GM18873 (cell line): ENCODE measurements around the gene CAMK4.

Experiments
- ATAC-seq: cut with Tn5 transposase; IDR thresholded peaks from one replicate; pipeline ENCODE4 v1.9.1; 2021; ENCODE audit warnings: mild to moderate bottlenecking, moderate library complexity, moderate number of reproducible peaks; ENCODE audit not compliant: unreplicated experiment, low FRiP score

Gene CAMK4

DNA sequence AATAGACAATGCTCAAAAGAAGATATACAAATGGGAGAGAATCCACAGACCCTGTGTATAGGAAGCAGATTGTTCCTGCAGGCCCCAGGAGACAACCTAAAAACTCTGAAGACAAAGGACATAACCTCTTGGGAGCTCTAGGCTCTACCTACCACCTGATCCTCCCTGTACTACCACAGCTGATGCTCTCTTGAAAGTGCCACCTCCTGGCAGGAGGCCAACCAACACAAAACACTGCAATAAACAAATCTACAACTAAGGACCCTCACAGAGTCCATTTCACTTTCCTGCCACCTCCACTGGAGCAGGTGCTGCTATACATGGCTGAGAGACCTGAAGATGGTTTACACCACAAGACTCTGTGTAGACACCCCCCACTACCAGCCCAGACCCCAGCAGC is 239.1 kb downstream of the CAMK4 start:
- ATAC-seq, result no peak

DNA sequence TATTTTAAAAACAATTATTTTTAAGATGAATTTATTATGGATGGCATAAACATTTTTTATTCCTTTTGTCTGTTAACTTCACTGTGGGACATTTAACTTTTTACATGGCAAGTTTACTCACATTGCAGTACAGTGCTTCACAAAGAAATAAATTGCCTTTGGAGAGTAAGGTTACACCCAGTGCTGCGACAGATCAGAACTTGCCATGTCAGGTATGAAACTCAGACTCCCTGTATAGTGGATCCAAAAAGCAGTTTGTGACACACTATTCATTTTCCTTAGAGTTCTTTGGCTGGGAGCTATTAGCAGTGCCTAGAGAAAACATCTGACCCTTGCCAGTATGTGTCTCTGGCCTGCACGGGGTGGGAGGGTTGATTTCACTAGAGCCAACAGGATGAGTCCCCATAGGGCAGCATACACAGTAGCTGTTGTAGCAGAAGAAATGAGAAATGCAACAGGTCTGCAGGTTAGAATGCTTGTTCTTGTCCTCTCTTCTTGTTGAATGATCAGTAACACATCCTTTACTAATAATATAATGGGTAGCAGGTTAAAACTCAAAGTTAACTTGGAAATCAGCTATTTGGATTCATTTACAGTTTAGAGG is 245.2 kb downstream of the CAMK4 start:
- ATAC-seq, result no peak

DNA sequence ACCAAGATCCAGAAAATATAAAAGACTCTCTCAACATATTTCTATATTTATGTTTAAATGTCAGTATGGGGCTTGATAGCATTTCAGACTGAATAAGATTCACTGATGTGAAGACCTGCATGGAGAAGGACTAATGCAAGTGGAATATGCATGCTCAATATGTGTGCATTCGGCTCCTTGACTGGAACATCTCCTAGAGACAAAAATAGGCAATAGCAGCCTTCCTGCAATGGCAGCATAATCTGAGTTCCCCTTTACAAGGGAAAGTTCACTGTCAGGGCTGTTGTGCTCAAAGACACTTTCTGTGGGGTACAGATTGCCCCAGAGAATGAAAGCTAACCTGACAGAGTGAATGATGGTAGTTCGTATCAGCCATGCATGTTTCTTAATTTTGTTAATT is 245.7 kb downstream of the CAMK4 start:
- no peak for ATAC-seq

DNA sequence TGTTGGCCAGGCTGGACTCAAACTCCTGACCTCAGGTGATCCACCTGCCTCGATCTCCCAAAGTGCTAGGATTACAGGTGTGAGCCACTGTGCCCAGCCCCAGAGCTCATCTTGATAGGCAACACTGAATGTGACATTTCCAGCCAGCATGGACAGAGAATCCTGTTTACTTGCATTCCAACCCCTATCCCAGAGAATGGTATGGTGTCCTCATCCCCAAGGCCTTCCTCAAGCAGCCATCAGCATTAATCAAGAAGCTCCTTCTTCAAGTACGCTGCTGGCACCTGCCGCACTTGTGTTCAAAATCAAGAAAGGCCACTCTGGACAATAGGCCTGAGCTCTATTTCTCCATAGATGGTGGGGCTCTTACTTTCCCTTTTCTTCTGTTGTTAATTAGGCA is 247.9 kb downstream of the CAMK4 start:
- ATAC-seq, result no peak

DNA sequence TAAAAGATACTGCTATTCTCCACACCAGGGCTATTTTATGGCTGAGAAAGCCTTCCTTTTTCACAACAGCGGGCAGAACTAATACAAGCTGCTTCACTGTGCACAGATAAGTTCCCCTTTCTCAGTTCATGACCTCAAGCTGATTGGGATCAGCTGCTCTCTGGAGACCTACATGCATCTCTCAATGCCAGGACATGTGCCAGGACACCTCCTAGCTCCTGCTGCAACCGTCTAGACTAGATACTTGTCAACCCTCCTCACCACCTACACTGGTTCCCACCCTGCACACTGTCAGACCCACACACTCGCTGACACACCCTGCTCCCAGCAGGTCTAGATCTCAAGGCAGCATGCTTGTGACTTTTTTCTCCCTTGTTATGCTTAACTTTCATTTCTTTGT is 248.4 kb downstream of the CAMK4 start:
- no peak for ATAC-seq

DNA sequence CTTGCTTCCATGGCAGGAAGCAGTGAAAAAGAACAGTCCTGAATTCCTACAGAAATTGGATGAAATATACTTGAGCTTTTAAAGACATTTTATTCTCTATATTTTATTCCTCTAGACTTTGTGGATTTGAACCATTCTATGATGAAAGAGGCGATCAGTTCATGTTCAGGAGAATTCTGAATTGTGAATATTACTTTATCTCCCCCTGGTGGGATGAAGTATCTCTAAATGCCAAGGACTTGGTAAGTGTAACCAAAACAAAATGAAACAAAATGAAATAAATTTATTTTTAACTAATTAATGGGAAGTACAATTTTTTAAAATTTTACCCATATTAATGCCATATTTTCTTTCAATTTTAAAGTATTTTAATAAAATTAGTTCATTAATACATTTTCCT is 254.1 kb downstream of the CAMK4 start:
- ATAC-seq, result no peak

DNA sequence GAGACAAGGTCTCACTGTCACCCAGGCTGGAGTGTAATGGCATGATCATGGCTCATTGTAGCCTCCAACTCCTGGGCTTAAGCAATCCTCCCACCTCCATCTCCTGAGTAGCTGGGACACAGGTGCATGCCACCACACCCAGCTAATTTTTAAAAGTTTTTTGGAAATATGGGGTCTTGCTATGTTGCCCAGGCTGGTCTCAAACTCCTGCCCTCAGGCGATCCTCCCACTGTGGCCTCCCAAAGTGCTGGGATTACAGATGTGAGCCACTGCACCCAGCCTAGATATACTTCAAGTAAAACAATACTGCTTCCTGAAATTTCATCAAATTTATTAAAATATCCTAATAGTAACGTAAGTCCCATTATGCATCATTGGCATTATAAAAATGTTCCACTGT is 254.7 kb downstream of the CAMK4 start:
- no peak for ATAC-seq

DNA sequence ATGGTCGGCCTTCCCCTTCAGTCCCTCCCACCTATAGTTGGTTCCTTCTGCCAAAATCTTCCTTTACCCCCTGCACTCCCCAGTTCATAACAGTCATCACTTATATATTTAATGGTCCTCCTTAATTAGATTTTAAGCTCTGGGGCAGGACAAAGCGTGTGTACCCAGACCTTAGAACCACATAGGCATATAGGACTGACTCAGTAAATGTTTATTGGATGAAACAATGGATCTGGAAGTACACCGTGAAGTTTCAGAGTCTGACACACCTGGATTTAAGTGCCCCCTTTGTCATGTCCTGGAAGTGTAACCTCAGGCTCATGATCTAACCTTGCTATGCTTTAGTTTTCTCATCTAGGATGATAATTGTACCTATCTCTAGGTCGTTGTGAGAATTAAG is 256.2 kb downstream of the CAMK4 start:
- no peak for ATAC-seq

DNA sequence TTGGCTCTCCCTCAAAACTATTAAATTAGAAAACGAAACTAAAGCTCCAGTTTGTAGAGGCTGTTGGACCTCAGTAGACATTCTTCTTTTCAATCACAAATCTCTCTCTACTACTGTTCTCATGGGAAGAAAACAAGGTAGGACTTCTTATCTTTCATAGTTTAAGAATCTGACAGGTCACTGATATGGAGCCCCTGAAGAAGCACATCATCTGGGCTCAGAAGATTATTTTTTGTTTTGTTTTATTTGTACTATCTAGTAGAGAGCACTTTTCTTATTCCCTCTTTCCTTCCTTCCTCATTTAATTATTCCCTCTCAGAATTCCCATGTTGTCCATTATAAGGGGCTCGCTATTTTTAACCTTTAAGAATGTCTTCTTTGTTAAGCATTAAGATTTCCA is 261.9 kb downstream of the CAMK4 start:
- ATAC-seq, result no peak

DNA sequence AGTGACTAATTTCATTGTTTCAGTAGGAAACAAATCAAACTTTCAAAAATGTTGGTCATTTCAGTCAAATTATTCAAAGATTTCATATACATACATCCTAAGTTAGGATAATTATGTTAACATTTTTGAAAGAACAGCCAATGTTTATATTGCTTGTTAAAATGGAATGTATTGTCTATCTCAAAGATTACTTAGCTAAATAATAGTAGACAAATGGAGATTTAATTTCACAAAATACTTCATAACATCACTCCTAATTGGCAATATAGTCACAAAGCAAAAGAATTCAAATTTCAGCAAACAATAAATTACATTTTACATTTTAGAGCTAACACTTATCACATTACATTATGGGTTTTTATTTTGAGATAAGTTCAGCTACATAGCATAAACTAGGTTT is 262.7 kb downstream of the CAMK4 start:
- no peak for ATAC-seq

DNA sequence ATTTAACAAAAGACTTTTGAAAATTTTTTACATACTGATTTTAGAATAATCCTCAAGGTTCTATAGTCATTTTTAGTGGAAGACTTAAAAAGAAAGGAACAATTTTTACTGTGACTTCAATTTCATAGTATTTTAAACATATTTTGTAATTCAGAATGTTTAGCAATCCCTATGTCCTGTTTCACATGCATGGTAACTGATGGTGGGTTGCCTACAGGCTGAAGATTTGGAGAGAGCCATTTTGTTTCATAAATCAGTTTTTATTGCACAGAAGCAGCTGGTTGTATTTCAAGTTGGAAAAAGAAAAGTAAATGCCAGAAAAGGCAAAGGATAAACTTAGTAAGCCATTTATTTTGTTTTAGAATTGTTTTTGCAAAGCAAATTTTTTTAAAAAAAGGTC is 264.2 kb downstream of the CAMK4 start:
- no peak for ATAC-seq

DNA sequence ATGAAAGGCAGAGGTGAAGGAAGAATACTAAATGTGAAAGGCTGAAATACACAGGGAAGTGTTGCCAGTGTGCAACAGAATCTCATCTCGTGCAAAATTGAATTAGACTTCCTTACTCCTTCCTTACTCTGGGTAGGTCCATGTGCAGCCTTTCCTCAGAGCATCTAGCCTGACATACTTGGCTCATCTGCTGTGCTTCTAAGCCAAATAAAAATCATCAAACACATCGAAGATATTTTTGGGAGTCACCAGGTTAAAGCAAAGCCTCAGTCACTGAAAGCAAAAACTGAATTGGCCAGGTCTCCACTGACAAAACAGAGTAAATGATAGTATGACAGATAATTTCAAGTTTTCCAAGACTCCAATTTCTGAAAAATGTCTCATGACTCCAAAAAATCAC is 268.8 kb downstream of the CAMK4 start:
- no peak for ATAC-seq

DNA sequence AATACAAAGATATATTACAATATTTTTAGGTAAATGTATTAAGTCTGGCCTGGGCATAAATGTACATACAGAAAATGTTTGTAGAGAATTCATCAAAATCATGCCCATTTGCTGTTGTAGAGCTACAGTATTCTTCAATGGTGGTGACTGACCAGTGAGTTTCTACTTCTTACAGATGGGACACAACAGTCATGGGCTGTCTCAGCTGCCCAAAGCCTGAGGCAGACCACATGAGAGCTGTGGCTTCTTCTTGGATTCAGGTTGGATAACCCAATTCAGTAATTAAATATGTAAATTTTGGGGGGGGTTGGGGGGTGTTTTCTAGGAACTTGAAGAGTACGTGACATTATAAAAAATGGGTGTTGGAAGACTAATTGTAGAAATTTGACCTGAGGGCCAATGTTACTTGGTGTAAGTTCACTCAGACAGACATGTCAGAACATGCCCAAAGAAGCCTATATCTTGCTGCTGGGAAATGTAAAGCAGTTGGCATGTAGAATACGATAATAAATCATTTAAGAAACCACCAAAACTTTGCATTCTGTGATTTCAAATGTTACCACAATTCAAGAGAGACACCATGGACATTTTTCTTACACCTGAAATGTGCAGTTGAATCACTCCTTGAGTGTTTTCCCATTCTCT is 270.3 kb downstream of the CAMK4 start:
- ATAC-seq, result no peak

DNA sequence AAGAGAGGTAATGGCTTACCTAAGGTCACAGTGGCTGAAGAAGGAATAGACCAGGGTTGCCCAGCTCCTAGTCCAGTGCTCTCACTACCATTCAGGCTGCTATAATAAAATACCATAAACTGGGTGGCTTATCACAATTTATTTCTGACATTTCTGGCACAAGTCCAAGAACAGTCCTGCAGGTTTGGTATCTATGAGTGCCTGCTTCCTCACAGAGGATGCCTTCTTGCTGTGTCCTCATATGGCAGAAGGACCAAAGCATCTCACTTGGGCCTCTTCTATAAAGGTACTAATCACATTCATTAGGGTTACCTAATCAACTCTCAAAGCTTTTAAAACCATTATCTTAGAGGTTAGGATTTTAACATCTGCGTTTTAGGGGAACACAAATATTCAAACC is 271.0 kb downstream of the CAMK4 start:
- no peak for ATAC-seq

DNA sequence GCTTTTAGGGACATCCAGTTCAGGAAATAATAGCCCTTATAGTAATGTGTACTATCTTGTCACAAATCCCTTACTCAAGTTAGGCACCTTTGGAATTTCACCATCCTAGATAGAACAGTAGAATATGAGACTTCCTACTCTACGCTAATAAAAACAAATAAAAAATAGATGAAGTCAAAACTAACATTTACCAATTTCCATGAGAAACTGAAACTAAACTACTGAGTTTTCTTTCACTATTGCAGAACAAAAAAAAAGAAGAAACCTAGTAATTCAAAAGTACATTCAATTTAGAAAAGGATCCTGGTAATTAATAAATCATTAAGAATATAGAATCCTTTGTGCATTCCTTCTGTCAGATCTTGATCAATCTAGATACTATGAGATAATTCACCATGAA is 274.2 kb downstream of the CAMK4 start:
- no peak for ATAC-seq

DNA sequence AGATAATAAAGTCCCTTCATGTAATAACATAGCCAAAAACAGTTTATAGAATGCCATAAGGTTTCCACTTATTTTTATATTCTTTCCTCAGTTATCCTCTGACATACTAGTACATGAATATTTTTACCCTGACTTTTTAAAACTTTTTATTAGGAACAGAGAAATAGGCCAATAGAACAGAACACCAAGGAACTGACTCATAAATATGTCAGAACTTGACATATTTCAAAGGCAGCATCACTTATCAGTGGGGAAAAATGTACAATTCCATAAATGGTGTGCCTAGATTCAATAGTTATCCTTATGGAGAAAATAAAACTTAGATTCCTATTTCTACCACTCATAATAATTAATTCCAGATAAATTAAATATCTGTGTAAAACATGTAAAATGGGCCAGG is 278.8 kb downstream of the CAMK4 start:
- ATAC-seq, result no peak

DNA sequence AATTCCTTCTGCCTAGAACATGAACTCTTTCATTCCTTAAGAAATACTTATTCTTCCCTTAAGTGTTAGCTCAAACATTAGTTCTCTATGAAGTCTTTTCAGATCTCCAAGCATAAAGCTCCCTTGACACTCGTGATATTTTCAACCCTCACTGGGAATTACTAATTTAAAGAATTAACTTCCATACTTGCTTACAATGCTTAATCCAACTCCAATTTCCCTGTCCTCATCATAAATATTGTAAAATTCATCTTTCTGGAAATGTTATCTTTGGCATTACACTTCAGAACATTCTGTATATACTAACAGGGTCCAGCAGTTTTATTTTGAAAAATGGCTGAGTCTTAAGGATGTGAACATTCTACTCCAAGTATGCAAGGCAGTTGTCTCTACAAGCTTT is 280.9 kb downstream of the CAMK4 start:
- no peak for ATAC-seq

DNA sequence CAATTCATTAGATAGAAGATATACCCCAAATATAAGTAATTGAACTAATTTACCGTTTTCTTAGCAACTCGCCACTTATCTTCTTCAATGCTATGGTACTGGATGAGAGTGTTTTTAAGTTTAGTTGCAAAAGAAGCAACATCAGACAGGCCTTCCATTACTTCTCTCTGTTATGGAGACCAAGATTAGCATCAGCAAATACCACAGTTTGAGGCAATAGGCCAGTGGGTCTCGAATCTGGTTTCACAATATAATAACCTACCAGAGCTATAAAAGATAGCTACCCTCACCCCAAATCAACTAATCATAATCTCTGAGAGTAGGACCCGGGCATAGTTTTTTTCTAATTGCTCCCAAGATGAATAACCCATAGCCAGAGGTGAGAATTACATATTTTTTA is 283.1 kb downstream of the CAMK4 start:
- ATAC-seq, result no peak

DNA sequence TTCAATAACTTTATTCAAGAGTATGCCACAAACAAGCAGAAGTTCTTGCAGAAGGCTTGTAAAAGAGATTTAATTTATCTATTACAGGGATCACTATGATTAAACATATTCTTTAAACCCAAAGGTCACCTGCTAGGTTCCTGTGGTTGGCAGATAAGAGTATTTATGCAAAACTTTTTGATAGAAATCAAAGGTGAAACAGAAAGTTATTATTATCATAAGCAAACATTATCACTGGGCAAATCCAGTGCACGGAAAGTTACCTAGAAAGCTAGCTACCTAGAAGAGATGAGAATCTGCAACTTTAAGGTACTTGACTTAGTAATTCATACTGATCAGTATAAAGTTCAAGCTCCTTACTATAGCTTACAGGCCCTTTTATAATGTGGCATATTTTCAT is 284.9 kb downstream of the CAMK4 start:
- ATAC-seq, result no peak

DNA sequence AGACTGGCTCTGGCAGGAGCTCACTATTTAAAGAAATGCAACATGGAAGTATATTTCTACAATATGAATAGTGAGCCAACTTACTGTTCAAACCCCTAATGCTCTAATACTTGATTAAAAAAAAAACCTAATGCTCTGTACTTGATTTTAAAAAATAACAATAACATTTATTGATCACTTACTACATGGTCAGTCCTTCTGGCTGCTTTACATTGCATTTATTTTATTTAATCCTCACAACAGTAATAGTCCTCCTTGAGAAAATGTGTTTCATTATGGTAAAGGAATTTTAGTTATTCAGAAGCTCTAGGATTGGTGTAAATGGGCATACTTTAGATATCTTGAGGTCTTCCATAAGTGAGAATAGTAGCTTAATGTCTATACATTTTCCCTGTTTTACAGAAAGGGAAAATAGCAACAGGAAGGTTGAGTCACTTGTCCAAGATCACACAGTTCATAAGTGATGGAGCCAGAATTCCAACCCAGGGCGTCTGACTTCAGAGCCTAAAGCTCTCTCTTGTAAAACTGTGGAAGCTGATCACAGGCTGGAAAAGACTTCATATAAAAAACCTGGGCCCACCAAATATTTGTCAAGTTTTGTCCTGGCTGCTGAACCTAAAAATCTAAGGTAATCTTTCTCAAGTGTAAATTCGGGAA is 287.1 kb downstream of the CAMK4 start:
- no peak for ATAC-seq

DNA sequence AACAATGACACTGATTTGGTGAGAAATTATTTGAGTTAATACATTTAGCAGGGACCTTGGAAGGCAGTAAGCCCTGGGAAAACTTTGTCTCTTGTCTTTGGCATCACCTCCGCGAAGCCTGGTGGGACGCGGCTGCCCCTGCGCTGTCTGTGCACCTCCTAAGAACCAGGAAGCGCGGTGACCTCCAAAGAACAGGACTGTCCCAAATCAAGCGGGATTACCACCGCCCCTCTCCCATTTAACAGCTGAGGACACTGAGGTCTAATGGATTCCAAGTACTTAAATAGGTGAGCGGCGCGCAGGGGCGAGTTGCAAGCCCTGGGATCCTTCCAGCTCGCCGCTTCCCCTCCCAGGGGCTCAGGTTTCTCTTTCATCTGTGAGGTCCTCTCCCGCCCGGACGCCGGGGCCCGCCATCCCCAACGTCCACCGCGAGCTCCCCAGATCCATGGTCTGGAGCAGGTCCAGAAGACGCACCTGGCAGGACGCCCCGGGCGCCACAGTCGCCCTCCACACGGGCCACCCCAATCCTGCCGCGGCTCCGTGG is 287.7 kb downstream of the CAMK4 start:
- ATAC-seq, result peak; percentile 6
